HUES48 (cell line): Measurements from ENCODE around the gene GPC6.

ENCODE experiments used
- H3K27ac ChIP-seq: one replicate; pipeline ENCODE4 v1.7.0; 2013; ENCODE audit warnings: low read depth, low read length, inconsistent platforms
- H3K27me3 ChIP-seq: 2 replicates; pipeline ENCODE4 v1.6.1; 2013; ENCODE audit warnings: mild to moderate bottlenecking, low read length; ENCODE audit not compliant: control insufficient read depth, insufficient read depth
- H3K36me3 ChIP-seq: 2 replicates; pipeline ENCODE4 v1.6.1; 2013; ENCODE audit warnings: low read length; ENCODE audit not compliant: control insufficient read depth, insufficient read depth
- H3K4me1 ChIP-seq: 2 replicates; pipeline ENCODE4 v1.6.1; 2013; ENCODE audit warnings: mild to moderate bottlenecking, low read length; ENCODE audit not compliant: control insufficient read depth, insufficient read depth
- H3K4me3 ChIP-seq: 2 replicates; pipeline ENCODE4 v1.5.1; 2013; ENCODE audit warnings: mild to moderate bottlenecking, low read depth, low read length
- H3K9ac ChIP-seq: 2 replicates; pipeline ENCODE4 v1.6.1; 2013; ENCODE audit warnings: mild to moderate bottlenecking, low read depth, low read length, moderate library complexity
- H3K9me3 ChIP-seq: 2 replicates; pipeline ENCODE4 v1.6.1; 2013; ENCODE audit warnings: low read length; ENCODE audit not compliant: control insufficient read depth, insufficient read depth

Gene GPC6

GRCh38 chr13:93753639-93754038, 527.0 kb downstream of the GPC6 start:
- H3K4me3 ChIP-seq, result no peak overlapping the region
- no peaks in the 10 kb centered on the region for H3K9me3 ChIP-seq
- H3K4me1 ChIP-seq, result peaks cover 15% of the 10 kb centered on the region
- no peaks in the 10 kb centered on the region for H3K27me3 ChIP-seq
- no peak overlapping the region for H3K9ac ChIP-seq
- H3K27ac ChIP-seq, result no peak overlapping the region
- no peaks in the 10 kb centered on the region for H3K36me3 ChIP-seq

- Histone ChIP-seq H3K9me3 (no peaks in the 10 kb centered on the region), H3K27me3 (no peaks in the 10 kb centered on the region), H3K27ac (no peak overlapping the region), H3K4me3 (no peak overlapping the region), H3K36me3 (no peaks in the 10 kb centered on the region), H3K4me1 (peaks cover 20% of the 10 kb centered on the region), H3K9ac (no peak overlapping the region)
Observed at GRCh38 chr13:93755341-93755740, 528.7 kb downstream of the GPC6 start.

- no peak overlapping the region for H3K27ac ChIP-seq
Observed at GRCh38 chr13:93758575-93758974, 532.0 kb downstream of the GPC6 start.

GRCh38 chr13:93762708-93763426, 536.3 kb downstream of the GPC6 start:
- H3K9me3 ChIP-seq, result no peaks in the 10 kb centered on the region; the same call in 1 of the 2 replicates
- no peaks in the 10 kb centered on the region for H3K36me3 ChIP-seq
- no peak overlapping the region for H3K27ac ChIP-seq
- no peaks in the 10 kb centered on the region for H3K27me3 ChIP-seq
- peaks cover 10% of the 10 kb centered on the region for H3K4me1 ChIP-seq
- H3K9ac ChIP-seq, result no peak overlapping the region
- H3K4me3 ChIP-seq, result no peak overlapping the region

More at GRCh38 chr13:93758575-93758974, 532.0 kb downstream of the GPC6 start:
- Histone ChIP-seq H3K9ac (no peak overlapping the region), H3K9me3 (no peaks in the 10 kb centered on the region; the same call in 1 of the 2 replicates), H3K4me3 (no peak overlapping the region), H3K27me3 (no peaks in the 10 kb centered on the region), H3K36me3 (no peaks in the 10 kb centered on the region), H3K4me1 (peaks cover 18% of the 10 kb centered on the region)

GRCh38 chr13:93765062-93765461, 538.5 kb downstream of the GPC6 start:
- Histone ChIP-seq H3K4me3 (no peak overlapping the region), H3K27me3 (no peaks in the 10 kb centered on the region), H3K36me3 (no peaks in the 10 kb centered on the region), H3K27ac (no peak overlapping the region), H3K9me3 (no peaks in the 10 kb centered on the region; the same call in 1 of the 2 replicates), H3K4me1 (peaks cover 4% of the 10 kb centered on the region; the same call in 1 of the 2 replicates), H3K9ac (no peak overlapping the region)

GRCh38 chr13:93765811-93766210, 539.2 kb downstream of the GPC6 start:
- no peaks in the 10 kb centered on the region for H3K27me3 ChIP-seq
- no peaks in the 10 kb centered on the region for H3K36me3 ChIP-seq
- peaks cover 4% of the 10 kb centered on the region; the same call in 1 of the 2 replicates for H3K4me1 ChIP-seq
- no peaks in the 10 kb centered on the region; the same call in 1 of the 2 replicates for H3K9me3 ChIP-seq
- H3K27ac ChIP-seq, result no peak overlapping the region
- no peak overlapping the region for H3K9ac ChIP-seq
- no peak overlapping the region for H3K4me3 ChIP-seq

- no peak overlapping the region for H3K9ac ChIP-seq
- peaks cover 8% of the 10 kb centered on the region for H3K4me1 ChIP-seq
- no peaks in the 10 kb centered on the region for H3K36me3 ChIP-seq
- no peak overlapping the region for H3K4me3 ChIP-seq
- H3K27ac ChIP-seq, result no peak overlapping the region
- no peaks in the 10 kb centered on the region; the same call in 1 of the 2 replicates for H3K9me3 ChIP-seq
- no peaks in the 10 kb centered on the region for H3K27me3 ChIP-seq
Observed at GRCh38 chr13:93766719-93767118, 540.1 kb downstream of the GPC6 start.

- H3K4me3 ChIP-seq, result no peak overlapping the region
- H3K27ac ChIP-seq, result no peak overlapping the region
- H3K9me3 ChIP-seq, result no peaks in the 10 kb centered on the region; the same call in 1 of the 2 replicates
- H3K9ac ChIP-seq, result no peak overlapping the region
- H3K4me1 ChIP-seq, result peaks cover 8% of the 10 kb centered on the region
- no peaks in the 10 kb centered on the region for H3K36me3 ChIP-seq
- no peaks in the 10 kb centered on the region for H3K27me3 ChIP-seq
Observed at GRCh38 chr13:93767180-93767916, 540.7 kb downstream of the GPC6 start.

GRCh38 chr13:93767917-93768409, 541.4 kb downstream of the GPC6 start:
- peaks cover 8% of the 10 kb centered on the region for H3K4me1 ChIP-seq
- H3K4me3 ChIP-seq, result no peak overlapping the region
- no peak overlapping the region for H3K9ac ChIP-seq
- no peaks in the 10 kb centered on the region for H3K36me3 ChIP-seq
- H3K27ac ChIP-seq, result no peak overlapping the region
- no peaks in the 10 kb centered on the region for H3K27me3 ChIP-seq
- H3K9me3 ChIP-seq, result no peaks in the 10 kb centered on the region

GRCh38 chr13:93769101-93769500, 542.5 kb downstream of the GPC6 start:
- H3K27ac ChIP-seq, result no peak overlapping the region
- H3K4me1 ChIP-seq, result peaks cover 8% of the 10 kb centered on the region
- H3K9ac ChIP-seq, result no peak overlapping the region
- no peaks in the 10 kb centered on the region for H3K27me3 ChIP-seq
- no peaks in the 10 kb centered on the region for H3K9me3 ChIP-seq
- no peak overlapping the region for H3K4me3 ChIP-seq
- no peaks in the 10 kb centered on the region for H3K36me3 ChIP-seq

GRCh38 chr13:93769607-93770006, 543.0 kb downstream of the GPC6 start:
- Histone ChIP-seq H3K9ac (no peak overlapping the region), H3K27ac (no peak overlapping the region), H3K9me3 (no peaks in the 10 kb centered on the region), H3K4me3 (no peak overlapping the region), H3K4me1 (peaks cover 8% of the 10 kb centered on the region), H3K36me3 (no peaks in the 10 kb centered on the region), H3K27me3 (no peaks in the 10 kb centered on the region)
